Measurements from ENCODE around the gene TLR8.

TLR8 gene

DNA sequence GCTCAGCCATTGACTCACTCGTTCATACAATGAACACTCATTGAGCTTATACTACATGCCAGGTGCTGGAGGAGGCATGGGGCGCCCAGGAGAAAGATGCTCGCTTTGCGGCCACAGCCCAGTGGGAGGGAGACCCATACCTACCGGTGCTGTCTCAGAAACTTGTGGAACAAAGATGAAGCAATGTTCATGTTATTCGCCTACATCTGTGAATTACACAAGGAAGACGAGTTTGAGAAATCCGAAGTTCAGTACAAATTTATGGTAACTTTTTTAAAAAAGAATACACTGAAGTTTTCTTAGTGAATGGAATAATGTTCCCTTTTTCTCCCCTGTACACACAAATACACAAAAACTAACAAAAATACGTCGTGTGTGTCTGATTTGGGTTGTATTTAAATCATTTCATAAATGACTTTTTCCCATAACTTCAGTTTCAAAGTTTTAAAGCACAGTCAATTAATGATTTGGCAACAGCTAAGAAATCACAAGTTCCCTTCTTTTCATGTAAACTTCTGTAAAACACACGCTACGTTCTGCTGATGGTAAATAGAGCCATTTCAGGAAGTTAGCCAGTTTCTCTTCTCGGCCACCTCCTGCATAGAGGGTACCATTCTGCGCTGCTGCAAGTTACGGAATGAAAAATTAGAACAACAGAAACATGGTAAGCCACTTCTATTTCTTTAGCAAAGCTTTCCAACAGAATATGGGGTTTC lies at the start of gene TLR8:
Gene TLR8 (plus strand): TSS at position 575 of the 716 bp plus-strand sequence. CDS start 87 bp downstream, at position 662.
- H3K9me3 Mint-ChIP-seq = peaks cover under 1% of the 10 kb centered on the region
- no peak within 1 kb of the TSS for H3K4me3 Mint-ChIP-seq
- no peaks in the 10 kb centered on the region for H3K4me1 Mint-ChIP-seq
- peaks cover 4% of the 10 kb centered on the region for H3K27me3 Mint-ChIP-seq (ENCODE audit: low read depth)
- no peaks in the 10 kb centered on the region for H3K36me3 Mint-ChIP-seq (ENCODE audit: low read depth)
- H3K27ac Mint-ChIP-seq = no peak within 1 kb of the TSS
- TF ChIP-seq, protein P1, sequence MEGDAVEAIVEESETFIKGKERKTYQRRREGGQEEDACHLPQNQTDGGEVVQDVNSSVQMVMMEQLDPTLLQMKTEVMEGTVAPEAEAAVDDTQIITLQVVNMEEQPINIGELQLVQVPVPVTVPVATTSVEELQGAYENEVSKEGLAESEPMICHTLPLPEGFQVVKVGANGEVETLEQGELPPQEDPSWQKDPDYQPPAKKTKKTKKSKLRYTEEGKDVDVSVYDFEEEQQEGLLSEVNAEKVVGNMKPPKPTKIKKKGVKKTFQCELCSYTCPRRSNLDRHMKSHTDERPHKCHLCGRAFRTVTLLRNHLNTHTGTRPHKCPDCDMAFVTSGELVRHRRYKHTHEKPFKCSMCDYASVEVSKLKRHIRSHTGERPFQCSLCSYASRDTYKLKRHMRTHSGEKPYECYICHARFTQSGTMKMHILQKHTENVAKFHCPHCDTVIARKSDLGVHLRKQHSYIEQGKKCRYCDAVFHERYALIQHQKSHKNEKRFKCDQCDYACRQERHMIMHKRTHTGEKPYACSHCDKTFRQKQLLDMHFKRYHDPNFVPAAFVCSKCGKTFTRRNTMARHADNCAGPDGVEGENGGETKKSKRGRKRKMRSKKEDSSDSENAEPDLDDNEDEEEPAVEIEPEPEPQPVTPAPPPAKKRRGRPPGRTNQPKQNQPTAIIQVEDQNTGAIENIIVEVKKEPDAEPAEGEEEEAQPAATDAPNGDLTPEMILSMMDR (IDR thresholded peaks at IDR 0.05; ENCODE audit: unreplicated experiment in 3 of 3) = no peak

- H3K36me3 Mint-ChIP-seq (ENCODE audit: low read depth) = no peaks in the 10 kb centered on the region
- peaks cover 38% of the 10 kb centered on the region for H3K9me3 Mint-ChIP-seq
- TF ChIP-seq, protein P1 (IDR thresholded peaks at IDR 0.05; ENCODE audit: unreplicated experiment in 3 of 3) = no peak
- H3K4me3 Mint-ChIP-seq = no peak overlapping the region
- peaks cover 9% of the 10 kb centered on the region for H3K4me1 Mint-ChIP-seq
- no peaks in the 10 kb centered on the region for H3K27me3 Mint-ChIP-seq (ENCODE audit: low read depth)
- H3K27ac Mint-ChIP-seq = peak overlapping the region in 2 of 3 experiments; percentile 29 to 53
These were observed 41.1 kb upstream of the TLR8 start for GRCh38 chrX:12865359-12865758.

DNA sequence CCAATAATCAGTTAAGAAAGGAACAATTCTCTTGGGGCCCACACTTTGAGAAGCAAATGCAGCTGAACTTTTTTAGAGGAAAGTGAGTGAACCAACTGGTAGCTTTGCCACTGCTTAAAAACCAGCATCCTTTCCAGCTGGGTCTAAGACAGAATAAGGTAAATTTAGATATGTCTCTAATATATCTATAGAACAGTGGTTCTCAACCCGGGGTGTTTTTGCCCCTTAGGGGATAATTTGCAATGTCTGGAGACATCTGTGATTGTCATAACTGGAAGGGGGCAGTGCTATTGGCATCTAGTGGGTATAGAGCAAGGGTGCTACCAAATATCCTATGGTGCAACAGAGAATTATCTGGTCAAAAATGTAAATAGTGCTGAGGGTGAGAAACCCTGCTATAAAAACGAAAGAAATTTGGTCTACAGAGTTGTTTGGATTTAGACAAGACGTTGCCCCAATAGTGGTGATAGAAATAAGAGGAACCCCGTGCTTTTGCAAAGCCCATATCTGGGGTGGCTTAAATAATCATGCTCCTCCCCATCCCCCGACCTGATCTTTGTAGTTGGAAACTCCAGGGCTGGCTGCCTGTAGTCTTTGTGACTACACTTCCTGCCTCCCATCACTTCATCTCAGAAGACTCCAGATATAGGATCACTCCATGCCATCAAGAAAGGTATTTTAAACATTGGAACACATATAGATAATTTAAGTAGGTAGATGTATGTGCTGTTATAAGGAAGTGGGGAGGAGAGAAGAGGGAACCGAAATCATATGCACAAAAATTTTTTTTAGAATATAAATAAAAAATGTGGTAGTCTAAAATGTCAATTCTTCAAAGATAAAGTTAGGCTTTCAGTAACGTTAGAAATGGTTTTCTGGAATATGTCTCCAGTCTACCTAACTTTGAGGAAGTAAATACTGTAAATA lies 39.7 kb upstream of the TLR8 start, which contains the start of gene TLR7:
Gene TLR7 (plus strand): TSS at position 622 of the 927 bp plus-strand sequence. CDS start 507 bp downstream, outside the sequence.
- Mint-ChIP-seq H3K9me3 (peaks cover 27% of the 10 kb centered on the region), H3K27me3 (ENCODE audit: low read depth) (no peaks in the 10 kb centered on the region), H3K27ac (peak within 1 kb of the TSS in 2 of 3 experiments; percentile 42 to 76), H3K36me3 (ENCODE audit: low read depth) (no peaks in the 10 kb centered on the region), H3K4me1 (peaks cover 9% of the 10 kb centered on the region), H3K4me3 (no peak within 1 kb of the TSS)
- TF ChIP-seq, protein P1 (IDR thresholded peaks at IDR 0.05; ENCODE audit: unreplicated experiment in 3 of 3) = no peak

GRCh38 chrX:12867685-12868084 lies 38.7 kb upstream of the TLR8 start:
- H3K36me3 Mint-ChIP-seq (ENCODE audit: low read depth) = no peaks in the 10 kb centered on the region
- H3K9me3 Mint-ChIP-seq = peaks cover 23% of the 10 kb centered on the region
- H3K27ac Mint-ChIP-seq = peak overlapping the region in 2 of 3 experiments; percentile 42 to 76
- no peaks in the 10 kb centered on the region for H3K27me3 Mint-ChIP-seq (ENCODE audit: low read depth)
- H3K4me1 Mint-ChIP-seq = peaks cover 9% of the 10 kb centered on the region
- TF ChIP-seq, protein P1 (IDR thresholded peaks at IDR 0.05; ENCODE audit: unreplicated experiment in 3 of 3) = no peak
- no peak overlapping the region for H3K4me3 Mint-ChIP-seq

DNA sequence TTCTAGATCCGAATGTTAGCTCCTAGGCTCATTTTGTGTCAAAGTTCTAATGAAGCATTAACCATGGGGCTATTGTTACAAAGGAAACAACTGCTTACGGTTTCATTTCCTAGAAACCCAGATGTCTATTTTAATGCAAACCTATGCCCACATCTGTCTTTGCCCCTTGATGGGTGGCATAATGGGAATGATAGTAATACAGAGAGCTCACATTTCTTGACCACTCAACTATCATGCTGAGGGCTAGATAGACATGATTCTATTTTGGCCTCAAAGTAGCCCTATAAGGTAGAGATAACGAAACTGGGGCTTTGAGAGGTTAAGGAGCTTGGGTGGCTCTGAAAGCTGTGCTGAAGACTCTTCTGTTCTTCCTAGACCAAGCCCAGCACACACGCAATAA lies 37.7 kb upstream of the TLR8 start:
- Mint-ChIP-seq H3K4me1 (peaks cover 9% of the 10 kb centered on the region), H3K9me3 (peaks cover 19% of the 10 kb centered on the region), H3K36me3 (ENCODE audit: low read depth) (no peaks in the 10 kb centered on the region), H3K27me3 (ENCODE audit: low read depth) (no peaks in the 10 kb centered on the region), H3K4me3 (no peak overlapping the region), H3K27ac (no peak overlapping the region)
- TF ChIP-seq, protein P1 (IDR thresholded peaks at IDR 0.05; ENCODE audit: unreplicated experiment in 3 of 3) = no peak

Data from nephron (organoid).